Transverse colon (tissue), 4 donors: ENCODE results near the gene RIN3.

Experiments
- CTCF ChIP-seq, 5 experiments: fragments of 200-600 bp in 3 of 5; fragments of 450-650 bp in 2 of 5; sonication (generic) in 3 of 5; IDR thresholded peaks; 1 replicate in 2 of 5; 2 replicates in 3 of 5; pipeline ENCODE4 v1.5.1; 2016 to 2017; ENCODE audit warnings: antibody characterized with exemption in 5 of 5, inconsistent platforms in 3 of 5, mild to moderate bottlenecking in 2 of 5, moderate library complexity in 1 of 5
- EP300 ChIP-seq: sonication (generic); formaldehyde crosslinking; IDR thresholded peaks from one replicate; pipeline ENCODE4 v1.6.1; 2017; ENCODE audit warnings: antibody characterized with exemption, low read depth
- POLR2AphosphoS5 ChIP-seq, 3 donors: sonication (generic); formaldehyde crosslinking; IDR thresholded peaks; one replicate each; pipeline ENCODE4 v1.6.1; 2016; ENCODE audit warnings: antibody characterized with exemption in 3 of 3

GRCh38 chr14:92542766-92543554, 29.4 kb downstream of the RIN3 start:
- TF ChIP-seq CTCF (IDR thresholded peaks at IDR 0.05), result no peak
- no peak for TF ChIP-seq EP300
- no peak for TF ChIP-seq POLR2AphosphoS5 (IDR thresholded peaks at IDR 0.05)
